CD14-positive monocyte (primary cell): ENCODE measurements around the gene GXYLT1. TPM values are rescaled to one million over a fixed set of nuclear protein-coding genes. Genes with fewer than 3 reads are reported as not detected.
A peak's percentile ranks its signal among the peaks of the same experiment; 100 is the strongest.

Experiments used
- DNase-seq, 3 donors: peaks; one replicate each; pipeline ENCODE4 v3.0.0-alpha.2; 2011 to 2022
- H2AFZ ChIP-seq: 2 replicates; pipeline ENCODE4 v1.6.0; 2012; ENCODE audit warnings: mild to moderate bottlenecking, low read depth, low read length, inconsistent platforms; ENCODE audit not compliant: insufficient read depth, poor library complexity, severe bottlenecking
- H3K27ac ChIP-seq, 2 donors: 1 replicate in 1 of 2; 2 replicates in 1 of 2; pipeline ENCODE4 v1.5.1; 2012 to 2013; ENCODE audit warnings: low read length in 2 of 2, control low read depth in 1 of 2, inconsistent platforms in 1 of 2, low read depth in 1 of 2, mild to moderate bottlenecking in 1 of 2
- H3K27me3 ChIP-seq, 2 donors: one replicate each; pipeline versions ENCODE4 v1.6.0 to v1.6.1; 2011 to 2013; ENCODE audit warnings: low read length in 2 of 2; ENCODE audit not compliant: control insufficient read depth in 2 of 2, insufficient read depth in 2 of 2
- H3K36me3 ChIP-seq, 2 donors: replicated peaks in 1 of 2; 1 replicate in 1 of 2; 2 replicates in 1 of 2; pipeline versions ENCODE4 v1.5.1 to v1.6.1; 2012 to 2013; ENCODE audit warnings: low read length in 2 of 2, control low read depth in 1 of 2, inconsistent platforms in 1 of 2, mild to moderate bottlenecking in 1 of 2; ENCODE audit not compliant: insufficient read depth in 2 of 2, control insufficient read depth in 1 of 2
- H3K4me1 ChIP-seq, 2 donors: 1 replicate in 1 of 2; 2 replicates in 1 of 2; pipeline versions ENCODE4 v1.5.1 to v1.6.1; 2012 to 2013; ENCODE audit warnings: low read length in 2 of 2, control low read depth in 1 of 2, inconsistent platforms in 1 of 2, mild to moderate bottlenecking in 1 of 2, moderate library complexity in 1 of 2; ENCODE audit not compliant: insufficient read depth in 2 of 2, control insufficient read depth in 1 of 2
- H3K4me2 ChIP-seq: replicated peaks from 2 replicates; pipeline ENCODE3; 2012; ENCODE audit warnings: low read length, moderate library complexity, mild to moderate bottlenecking; ENCODE audit not compliant: poor library complexity, severe bottlenecking; ENCODE audit errors: extremely low read depth
- H3K4me3 ChIP-seq, 3 experiments: fragments of 200-600 bp in 1 of 3; sonication (generic) in 1 of 3; replicated peaks in 1 of 3; 1 replicate in 2 of 3; 2 replicates in 1 of 3; pipeline ENCODE4 v1.5.1; 2011 to 2013; ENCODE audit warnings: low read length in 3 of 3, mild to moderate bottlenecking in 3 of 3, control low read depth in 2 of 3, low read depth in 2 of 3, inconsistent platforms in 1 of 3, moderate library complexity in 1 of 3
- H3K79me2 ChIP-seq: 2 replicates; pipeline ENCODE4 v1.6.0; 2012; ENCODE audit warnings: mild to moderate bottlenecking, control low read depth, inconsistent platforms, low read length, moderate library complexity; ENCODE audit not compliant: insufficient read depth
- H3K9ac ChIP-seq: 2 replicates; pipeline ENCODE4 v1.6.0; 2017; ENCODE audit warnings: low read length, mild to moderate bottlenecking; ENCODE audit not compliant: insufficient read depth, poor library complexity, severe bottlenecking
- H3K9me3 ChIP-seq, 2 donors: replicated peaks in 1 of 2; 1 replicate in 1 of 2; 2 replicates in 1 of 2; pipeline versions ENCODE4 v1.5.1 to v1.6.1; 2012 to 2013; ENCODE audit warnings: low read length in 2 of 2, control low read depth in 1 of 2; ENCODE audit not compliant: control insufficient read depth in 1 of 2, insufficient read depth in 1 of 2
- H4K20me1 ChIP-seq: 2 replicates; pipeline ENCODE4 v1.6.0; 2012; ENCODE audit warnings: mild to moderate bottlenecking, low read length, control low read depth, moderate library complexity; ENCODE audit not compliant: insufficient read depth
- H3K27ac Mint-ChIP-seq, 7 donors: one replicate each; pipeline ENCODE4 v1.8.0; 2020; ENCODE audit warnings: mild to moderate bottlenecking in 7 of 7, mixed read lengths in 7 of 7, moderate library complexity in 6 of 7, inconsistent platforms in 2 of 7
- H3K27me3 Mint-ChIP-seq, 3 donors: one replicate each; pipeline ENCODE4 v1.8.0; 2021 to 2022; ENCODE audit warnings: low read depth in 3 of 3, mild to moderate bottlenecking in 3 of 3, mixed read lengths in 3 of 3, moderate library complexity in 3 of 3, inconsistent platforms in 1 of 3
- H3K36me3 Mint-ChIP-seq, 2 donors: one replicate each; pipeline ENCODE4 v1.8.0; 2020; ENCODE audit warnings: mixed read lengths in 2 of 2, inconsistent platforms in 1 of 2, mild to moderate bottlenecking in 1 of 2
- H3K4me1 Mint-ChIP-seq: one replicate; pipeline ENCODE4 v1.8.0; 2020; ENCODE audit warnings: mild to moderate bottlenecking, mixed read lengths
- H3K4me3 Mint-ChIP-seq, 2 donors: one replicate each; pipeline ENCODE4 v1.8.0; 2020; ENCODE audit warnings: mild to moderate bottlenecking in 2 of 2, mixed read lengths in 2 of 2, moderate library complexity in 1 of 2
- H3K9me3 Mint-ChIP-seq, 7 donors: one replicate each; pipeline ENCODE4 v1.8.0; 2020 to 2022; ENCODE audit warnings: mixed read lengths in 7 of 7, mild to moderate bottlenecking in 6 of 7, moderate library complexity in 6 of 7, inconsistent platforms in 2 of 7
- WGBS: methylation state at CpG from one replicate; pipeline ENCODE4 v1.1.5; 2013; ENCODE audit warnings: missing lambda C conversion rate; ENCODE audit not compliant: insufficient coverage; 5-methylcytosine and 5-hydroxymethylcytosine counted together
- intact Hi-C, 2 donors: fragments of 100-400 bp; cut with micrococcal nuclease; formaldehyde crosslinking; loops; one replicate each; pipeline versions ENCODE4 v1.15.0 to v1.15.1; 2023
- polyA plus RNA-seq, 3 donors: library from polyadenylated mRNA; depleted of rRNA in 1 of 3; unstranded in 2 of 3; stranded (reverse) in 1 of 3; fragments of 300-500 nt in 2 of 3; fragments of >200 nt in 1 of 3; fragmentation: Illumina TruSeq in 2 of 3; gene quantifications; 1 replicate in 2 of 3; 2 replicates in 1 of 3; pipeline ENCODE4 v1.2.3, GENCODE V29; 2012 to 2021
- TF ChIP-seq, protein P1 (sequence below): fragments of 200-600 bp; IDR thresholded peaks from one replicate; pipeline ENCODE4 v1.8.0; 2022; ENCODE audit warnings: antibody characterized with exemption, mild to moderate bottlenecking

GXYLT1 gene
- polyA plus RNA-seq, 3 donors: 2.5 to 7.1 (median 4.9) TPM

- no peaks in the 10 kb centered on the region for H3K4me1 Mint-ChIP-seq
- intact Hi-C loops: no loop called here
- no peak overlapping the region for H3K4me2 ChIP-seq
- H3K9me3 ChIP-seq: no peaks in the 10 kb centered on the region
- no peaks in the 10 kb centered on the region for H3K4me1 ChIP-seq
- DNase-seq: no peak
- H3K27ac Mint-ChIP-seq: no peak overlapping the region
- H3K4me3 ChIP-seq: no peak overlapping the region
- TF ChIP-seq, protein P1, sequence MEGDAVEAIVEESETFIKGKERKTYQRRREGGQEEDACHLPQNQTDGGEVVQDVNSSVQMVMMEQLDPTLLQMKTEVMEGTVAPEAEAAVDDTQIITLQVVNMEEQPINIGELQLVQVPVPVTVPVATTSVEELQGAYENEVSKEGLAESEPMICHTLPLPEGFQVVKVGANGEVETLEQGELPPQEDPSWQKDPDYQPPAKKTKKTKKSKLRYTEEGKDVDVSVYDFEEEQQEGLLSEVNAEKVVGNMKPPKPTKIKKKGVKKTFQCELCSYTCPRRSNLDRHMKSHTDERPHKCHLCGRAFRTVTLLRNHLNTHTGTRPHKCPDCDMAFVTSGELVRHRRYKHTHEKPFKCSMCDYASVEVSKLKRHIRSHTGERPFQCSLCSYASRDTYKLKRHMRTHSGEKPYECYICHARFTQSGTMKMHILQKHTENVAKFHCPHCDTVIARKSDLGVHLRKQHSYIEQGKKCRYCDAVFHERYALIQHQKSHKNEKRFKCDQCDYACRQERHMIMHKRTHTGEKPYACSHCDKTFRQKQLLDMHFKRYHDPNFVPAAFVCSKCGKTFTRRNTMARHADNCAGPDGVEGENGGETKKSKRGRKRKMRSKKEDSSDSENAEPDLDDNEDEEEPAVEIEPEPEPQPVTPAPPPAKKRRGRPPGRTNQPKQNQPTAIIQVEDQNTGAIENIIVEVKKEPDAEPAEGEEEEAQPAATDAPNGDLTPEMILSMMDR: no peak
- H2AFZ ChIP-seq: no peak overlapping the region
- H4K20me1 ChIP-seq: no peaks in the 10 kb centered on the region
- H3K27me3 ChIP-seq: no peaks in the 10 kb centered on the region
- no peak overlapping the region for H3K9ac ChIP-seq
- H3K27me3 Mint-ChIP-seq: peaks cover 0 to 3% (median 0%) of the 10 kb centered on the region in 3 donors
- H3K36me3 ChIP-seq: no peaks in the 10 kb centered on the region
- no peaks in the 10 kb centered on the region for H3K79me2 ChIP-seq
- H3K36me3 Mint-ChIP-seq: no peaks in the 10 kb centered on the region
- H3K27ac ChIP-seq: no peak overlapping the region
- no peak overlapping the region for H3K4me3 Mint-ChIP-seq
- peaks cover 0 to 11% (median 2%) of the 10 kb centered on the region in 7 donors for H3K9me3 Mint-ChIP-seq
These were observed 105.1 kb downstream of the GXYLT1 start for GRCh38 chr12:42039577-42039976.

DNA sequence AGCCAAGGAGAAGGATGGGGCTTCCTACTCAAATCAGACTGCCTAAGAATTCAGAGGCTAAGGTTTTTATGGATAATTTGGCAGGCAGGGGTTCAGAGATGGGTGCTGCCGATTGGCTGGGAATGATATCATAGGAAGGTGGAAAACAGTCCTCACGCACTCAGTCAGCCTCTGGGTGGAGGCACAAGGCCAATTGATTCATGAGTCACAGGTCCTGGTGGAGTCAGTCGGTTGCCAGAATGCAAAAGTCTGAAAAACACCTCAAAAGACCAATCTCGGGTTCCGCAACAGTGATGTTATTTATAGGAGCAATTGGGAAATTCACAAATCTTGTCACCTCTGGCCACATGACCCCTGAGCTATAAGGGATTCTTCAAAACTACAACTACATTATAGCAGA lies 105.5 kb downstream of the GXYLT1 start:
- peaks cover 0 to 3% (median 0%) of the 10 kb centered on the region in 3 donors for H3K27me3 Mint-ChIP-seq
- Histone ChIP-seq H3K4me3 (no peak overlapping the region), H3K9ac (no peak overlapping the region), H3K4me1 (no peaks in the 10 kb centered on the region), H3K4me2 (no peak overlapping the region), H4K20me1 (no peaks in the 10 kb centered on the region), H3K9me3 (no peaks in the 10 kb centered on the region), H3K27me3 (no peaks in the 10 kb centered on the region), H2AFZ (no peak overlapping the region), H3K36me3 (no peaks in the 10 kb centered on the region), H3K27ac (no peak overlapping the region), H3K79me2 (no peaks in the 10 kb centered on the region)
- TF ChIP-seq, protein P1: no peak
- H3K4me1 Mint-ChIP-seq: no peaks in the 10 kb centered on the region
- H3K4me3 Mint-ChIP-seq: no peak overlapping the region
- intact Hi-C loops: no loop called here
- 94% methylated on average over 2 of the region's 5 CpGs for WGBS
- no peak overlapping the region for H3K27ac Mint-ChIP-seq
- peaks cover 0 to 11% (median 2%) of the 10 kb centered on the region in 7 donors for H3K9me3 Mint-ChIP-seq
- no peaks in the 10 kb centered on the region for H3K36me3 Mint-ChIP-seq
- DNase-seq: peak in 1 of 3 donors; percentile 30
